GM10248 (cell line): Measurements from ENCODE around the gene FFAR3.

Experiments
- CTCF ChIA-PET: fragments of 300-600 bp; sonication (Branson Sonifier 250); formaldehyde crosslinking; extraction: SDS; loops from one replicate; lab custom pipeline; 2021; ENCODE audit warnings: antibody characterized with exemption; lab: Yijun Ruan, JAX
- POLR2A ChIA-PET: fragments of 350-650 bp; sonication (Branson Sonifier 250); formaldehyde crosslinking; extraction: SDS; loops from one replicate; lab custom pipeline; 2020; ENCODE audit warnings: antibody characterized with exemption; lab: Yijun Ruan, JAX
- DNase-seq: peaks from one replicate; pipeline ENCODE4 v3.0.0; 2012; ENCODE audit errors: extremely low spot score
- CTCF ChIP-seq: IDR thresholded peaks from 2 replicates; pipeline ENCODE4 v1.5.1; 2012; ENCODE audit warnings: mild to moderate bottlenecking, low read depth; ENCODE audit errors: extremely low read depth, missing control alignments, control extremely low read depth

Gene FFAR3

GRCh38 chr19:35388277-35389054 lies 30.2 kb downstream of the FFAR3 start:
- TF ChIP-seq CTCF = no peak
- DNase-seq = no peak
- ChIA-PET POLR2A (interaction anchor here (0.6 kb wide), 1 partner anchor 67 kb away, joined by 3 read pairs; no protein-coding TSS in a partner anchor), CTCF (interaction anchor here (1.1 to 1.4 kb wide), 3 partner anchors 13 to 80 kb away, joined by 3 to 4 read pairs (median 3); no protein-coding TSS in a partner anchor)

GRCh38 chr19:35389192-35389861 lies 31.1 kb downstream of the FFAR3 start:
- POLR2A ChIA-PET = interaction anchor here (0.6 kb wide), 1 partner anchor 66 kb away, joined by 3 read pairs; no protein-coding TSS in a partner anchor
- DNase-seq = no peak
- CTCF ChIA-PET = interaction anchor here (1.1 to 1.4 kb wide), 2 partner anchors 36 to 79 kb away, joined by 3 to 4 read pairs; no protein-coding TSS in a partner anchor
- no peak for TF ChIP-seq CTCF

- ChIA-PET POLR2A (no interaction called here), CTCF (no interaction called here)
- TF ChIP-seq CTCF = no peak
- DNase-seq = no peak
These were observed 34.8 kb downstream of the FFAR3 start for GRCh38 chr19:35392742-35393715.

GRCh38 chr19:35395382-35396199 lies 37.3 kb downstream of the FFAR3 start:
- CTCF ChIA-PET = interaction anchor here (1.8 kb wide), 1 partner anchor 42 kb away, joined by 4 read pairs; no protein-coding TSS in a partner anchor
- POLR2A ChIA-PET = no interaction called here
- DNase-seq = no peak
- TF ChIP-seq CTCF = no peak

GRCh38 chr19:35396240-35396885 lies 38.1 kb downstream of the FFAR3 start:
- DNase-seq = no peak
- ChIA-PET POLR2A (no interaction called here), CTCF (interaction anchor here (0.9 to 1.8 kb wide), 4 partner anchors 32 to 107 kb away, joined by 3 to 4 read pairs (median 4); no protein-coding TSS in a partner anchor)
- no peak for TF ChIP-seq CTCF
